ENCODE data around the gene GAPT.

Gene GAPT

GRCh38 chr5:58460732-58461286 is 30.4 kb upstream of the GAPT start:
- peak; percentile 83 for DNase-seq (ENCODE audit: low read depth)

- DNase-seq (ENCODE audit: low read depth) = no peak
Observed at GRCh38 chr5:58462154-58462553, 29.1 kb upstream of the GAPT start.

GRCh38 chr5:58462623-58463230 is 28.5 kb upstream of the GAPT start:
- peak; percentile 22 for DNase-seq (ENCODE audit: low read depth)

GRCh38 chr5:58466939-58467338 is 24.3 kb upstream of the GAPT start:
- peak; percentile 2 for DNase-seq (ENCODE audit: low read depth)

GRCh38 chr5:58469896-58470295 is 21.3 kb upstream of the GAPT start:
- DNase-seq (ENCODE audit: low read depth) = no peak

- no peak for DNase-seq (ENCODE audit: low read depth)
Observed at GRCh38 chr5:58475404-58475803, 15.8 kb upstream of the GAPT start.

GRCh38 chr5:58477760-58478376 is 13.4 kb upstream of the GAPT start:
- no peak for DNase-seq (ENCODE audit: low read depth)

GRCh38 chr5:58481066-58481676 is 10.1 kb upstream of the GAPT start:
- no peak for DNase-seq (ENCODE audit: low read depth)

- DNase-seq (ENCODE audit: low read depth) = no peak
Observed at GRCh38 chr5:58481828-58482227, 9.4 kb upstream of the GAPT start.

GRCh38 chr5:58482536-58482935 is 8.7 kb upstream of the GAPT start:
- DNase-seq (ENCODE audit: low read depth) = no peak

GRCh38 chr5:58484505-58484904 is 6.7 kb upstream of the GAPT start:
- DNase-seq (ENCODE audit: low read depth) = no peak

- no peak for DNase-seq (ENCODE audit: low read depth)
Observed at GRCh38 chr5:58486290-58486689, 4.9 kb upstream of the GAPT start.

GRCh38 chr5:58490402-58491050 is 709 bp upstream of the GAPT start:
- no peak for DNase-seq (ENCODE audit: low read depth)

- no peak for DNase-seq (ENCODE audit: low read depth)
Observed at GRCh38 chr5:58493141-58493540, 1.9 kb downstream of the GAPT start.

GRCh38 chr5:58496488-58496887 is 5.3 kb downstream of the GAPT start:
- DNase-seq (ENCODE audit: low read depth) = no peak

GRCh38 chr5:58497386-58497785 is 6.2 kb downstream of the GAPT start:
- DNase-seq (ENCODE audit: low read depth) = no peak

- no peak for DNase-seq (ENCODE audit: low read depth)
Observed at GRCh38 chr5:58497921-58498320, 6.7 kb downstream of the GAPT start.

- DNase-seq (ENCODE audit: low read depth) = no peak
Observed at GRCh38 chr5:58498340-58498942, 7.2 kb downstream of the GAPT start.

- no peak for DNase-seq (ENCODE audit: low read depth)
Observed at GRCh38 chr5:58499231-58499630, 8.0 kb downstream of the GAPT start.

- DNase-seq (ENCODE audit: low read depth) = no peak
Observed at GRCh38 chr5:58499941-58500340, 8.7 kb downstream of the GAPT start.

GRCh38 chr5:58501778-58502417 is 10.7 kb downstream of the GAPT start:
- DNase-seq (ENCODE audit: low read depth) = no peak
